GM12874 (cell line): ENCODE results near the gene PTPRT.

ENCODE experiments used
- CTCF ChIP-seq: IDR thresholded peaks from 2 replicates; pipeline ENCODE4 v1.5.1; 2011; ENCODE audit warnings: low read depth, mild to moderate bottlenecking, control low read depth, low read length, moderate library complexity; ENCODE audit not compliant: insufficient read depth

The PTPRT gene

GRCh38 chr20:42701948-42702347, 487.8 kb downstream of the PTPRT start:
- TF ChIP-seq CTCF = no peak

GRCh38 chr20:42700372-42700771, 489.3 kb downstream of the PTPRT start:
- TF ChIP-seq CTCF = no peak

GRCh38 chr20:42697962-42698361, 491.7 kb downstream of the PTPRT start:
- no peak for TF ChIP-seq CTCF

GRCh38 chr20:42690842-42691437, 498.8 kb downstream of the PTPRT start:
- no peak for TF ChIP-seq CTCF

- no peak for TF ChIP-seq CTCF
Observed at GRCh38 chr20:42688576-42688975, 501.1 kb downstream of the PTPRT start.

GRCh38 chr20:42686057-42686456, 503.6 kb downstream of the PTPRT start:
- TF ChIP-seq CTCF = no peak

GRCh38 chr20:42678895-42679294, 510.8 kb downstream of the PTPRT start:
- no peak for TF ChIP-seq CTCF
